ENCODE data around the gene ZNF148.

DNA sequence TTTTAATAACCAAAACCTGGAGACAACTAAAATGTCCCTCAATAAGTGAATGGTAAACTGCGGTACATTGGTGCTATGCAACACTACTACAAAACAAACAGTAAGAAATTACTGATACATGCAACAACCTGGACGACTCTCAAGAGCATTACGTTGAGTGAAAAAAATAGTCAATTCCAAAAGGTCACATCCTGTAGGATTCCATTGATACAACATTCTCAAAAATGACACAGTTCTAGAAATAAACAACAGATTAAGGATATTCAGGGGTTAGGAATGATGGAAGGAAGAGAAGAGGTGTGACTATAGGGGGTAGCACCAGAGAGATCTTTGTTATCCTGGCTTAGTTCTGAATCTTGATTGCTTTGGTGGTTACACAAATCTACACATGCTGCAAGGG is 72.2 kb downstream of the ZNF148 start:
- TF ChIP-seq, protein P1, sequence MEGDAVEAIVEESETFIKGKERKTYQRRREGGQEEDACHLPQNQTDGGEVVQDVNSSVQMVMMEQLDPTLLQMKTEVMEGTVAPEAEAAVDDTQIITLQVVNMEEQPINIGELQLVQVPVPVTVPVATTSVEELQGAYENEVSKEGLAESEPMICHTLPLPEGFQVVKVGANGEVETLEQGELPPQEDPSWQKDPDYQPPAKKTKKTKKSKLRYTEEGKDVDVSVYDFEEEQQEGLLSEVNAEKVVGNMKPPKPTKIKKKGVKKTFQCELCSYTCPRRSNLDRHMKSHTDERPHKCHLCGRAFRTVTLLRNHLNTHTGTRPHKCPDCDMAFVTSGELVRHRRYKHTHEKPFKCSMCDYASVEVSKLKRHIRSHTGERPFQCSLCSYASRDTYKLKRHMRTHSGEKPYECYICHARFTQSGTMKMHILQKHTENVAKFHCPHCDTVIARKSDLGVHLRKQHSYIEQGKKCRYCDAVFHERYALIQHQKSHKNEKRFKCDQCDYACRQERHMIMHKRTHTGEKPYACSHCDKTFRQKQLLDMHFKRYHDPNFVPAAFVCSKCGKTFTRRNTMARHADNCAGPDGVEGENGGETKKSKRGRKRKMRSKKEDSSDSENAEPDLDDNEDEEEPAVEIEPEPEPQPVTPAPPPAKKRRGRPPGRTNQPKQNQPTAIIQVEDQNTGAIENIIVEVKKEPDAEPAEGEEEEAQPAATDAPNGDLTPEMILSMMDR (IDR thresholded peaks at IDR 0.05) = no peak
- TF ChIP-seq POLR2A (IDR thresholded peaks at IDR 0.05) = no peak
